Activated CD8-positive, alpha-beta memory T cell treated with anti-CD3 and anti-CD28 coated beads, Interleukin-2, amount 50 U/mL, for 4 hours (primary cell): ENCODE measurements around the gene BACH2.
A peak's percentile ranks its signal among the peaks of the same experiment; 100 is the strongest.
"Not testable (repeated sequence)": the region's sequence is repeated elsewhere in the genome, so short reads cannot be mapped to it uniquely, and the experiment has no call there.

Source experiments
- DNase-seq: peaks from one replicate; pipeline ENCODE4 v3.0.0-alpha.2; 2020

The BACH2 gene

DNA sequence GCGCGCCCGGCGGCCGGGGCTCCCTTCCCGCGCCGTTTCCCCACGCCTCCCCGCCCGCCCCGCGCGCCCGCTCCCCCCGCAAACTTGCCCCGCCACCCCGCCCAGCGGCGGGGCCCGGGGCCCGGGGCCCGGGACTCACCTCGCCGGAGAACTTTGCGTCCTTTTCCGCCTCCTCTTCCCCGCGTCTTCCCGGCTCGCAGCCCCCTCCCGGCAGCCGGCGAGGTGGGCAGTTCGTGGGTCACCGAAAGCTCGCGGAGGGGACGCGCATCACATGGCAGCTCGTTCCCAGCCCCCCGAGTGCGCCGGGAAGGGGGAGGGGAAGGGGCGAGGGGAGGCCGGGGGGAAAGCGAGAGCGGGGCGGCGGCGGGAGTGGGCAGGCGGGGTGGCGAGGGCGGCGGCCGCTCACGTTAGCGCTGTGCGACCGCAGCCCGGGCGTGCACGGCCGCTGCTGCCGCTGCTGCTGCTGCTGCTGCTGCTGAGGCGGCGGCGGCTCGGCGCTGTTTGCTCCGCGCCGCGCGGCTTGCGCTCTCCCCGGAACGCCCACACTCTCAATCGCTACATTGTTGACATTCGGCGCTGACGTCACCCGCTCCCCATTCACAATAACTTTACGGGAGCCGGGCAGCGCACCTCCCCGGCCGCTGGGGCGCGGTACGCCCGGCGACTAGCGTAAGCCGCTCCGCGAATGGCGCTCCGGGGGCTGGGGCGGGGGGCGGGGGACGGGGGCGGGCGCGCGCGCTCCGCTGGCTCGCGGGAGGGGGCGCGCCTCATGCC lies at the start of gene BACH2:
Gene BACH2, minus strand, starts transcription at position 503 of the 774 bp plus-strand sequence. CDS start 287,999 bp downstream, outside the sequence.
- DNase-seq: peak; percentile 97

DNA sequence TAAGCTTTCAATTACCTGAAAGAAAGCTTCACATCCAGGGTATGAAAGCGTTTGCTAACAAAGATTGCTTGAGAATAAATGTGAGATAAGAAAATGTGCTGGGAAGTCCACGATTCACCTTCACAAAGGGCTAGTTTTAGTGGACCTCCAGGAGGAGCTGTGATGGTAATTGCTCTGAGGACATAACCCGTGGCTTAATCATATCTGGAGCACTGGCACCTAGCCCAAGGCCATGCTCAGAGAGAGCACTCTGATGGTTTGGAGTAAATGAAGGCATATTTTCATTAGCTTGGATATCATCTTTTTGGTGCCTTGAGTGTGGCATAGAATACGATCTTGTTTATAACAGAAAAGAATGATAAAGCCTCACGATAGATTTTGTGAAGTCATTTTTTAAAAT lies 46.9 kb upstream of the BACH2 start:
- no peak for DNase-seq

DNA sequence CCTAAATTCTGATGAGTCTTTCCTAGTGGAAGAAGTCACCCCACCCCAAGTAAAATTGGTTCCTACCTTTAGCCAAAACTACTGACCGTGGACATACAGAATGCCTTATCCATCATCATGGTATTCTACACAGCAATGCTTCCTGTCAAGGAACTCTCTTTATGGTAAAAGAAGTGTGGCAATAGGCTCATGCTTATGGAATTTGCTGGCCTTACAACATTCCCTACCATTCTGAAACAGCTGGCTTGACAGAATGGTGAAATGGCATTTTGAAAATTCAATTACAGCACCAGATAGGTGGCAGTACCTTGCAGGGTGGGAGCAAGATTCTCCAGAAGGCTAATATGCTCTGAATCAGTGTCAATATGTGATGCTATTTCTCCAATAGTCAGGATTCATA lies 41.8 kb upstream of the BACH2 start:
- DNase-seq: no peak

- DNase-seq: no peak
Observed at GRCh38 chr6:90336388-90336947, 39.8 kb upstream of the BACH2 start.

- no peak for DNase-seq
Observed at GRCh38 chr6:90333928-90334327, 37.3 kb upstream of the BACH2 start.

GRCh38 chr6:90332978-90333543 lies 36.4 kb upstream of the BACH2 start:
- not testable (repeated sequence) for DNase-seq

DNA sequence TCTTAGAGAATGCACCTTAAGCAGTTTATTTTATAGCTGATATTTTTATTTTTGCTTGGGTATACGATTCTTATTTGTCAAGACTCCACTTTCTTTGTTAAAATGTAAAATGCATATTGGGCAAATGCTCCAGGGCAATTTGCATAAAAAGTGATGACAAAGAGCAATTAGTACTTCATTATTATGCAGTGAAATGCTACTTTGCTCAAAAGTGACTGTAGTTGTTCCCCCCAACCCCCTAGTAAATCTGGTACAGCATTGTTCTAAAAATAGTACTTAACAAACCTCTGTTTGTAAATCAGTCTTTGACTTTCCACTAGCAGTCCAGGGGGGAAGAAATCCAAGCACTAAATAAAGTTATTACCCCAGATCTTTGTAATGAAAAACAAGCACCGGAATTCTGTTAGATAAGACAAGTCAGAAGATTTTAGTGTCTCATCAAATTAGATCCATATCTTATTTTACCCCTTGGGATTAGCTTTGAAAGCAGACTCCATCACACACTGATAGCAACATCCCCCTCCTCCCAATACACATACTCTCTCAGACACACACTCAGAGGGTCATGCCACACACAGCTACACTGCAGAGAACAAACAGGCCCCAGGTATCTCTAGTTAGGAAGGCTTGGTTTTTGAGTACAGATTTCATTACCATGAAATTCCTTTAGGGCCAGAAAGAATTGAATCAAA lies 32.9 kb upstream of the BACH2 start:
- DNase-seq: no peak

DNA sequence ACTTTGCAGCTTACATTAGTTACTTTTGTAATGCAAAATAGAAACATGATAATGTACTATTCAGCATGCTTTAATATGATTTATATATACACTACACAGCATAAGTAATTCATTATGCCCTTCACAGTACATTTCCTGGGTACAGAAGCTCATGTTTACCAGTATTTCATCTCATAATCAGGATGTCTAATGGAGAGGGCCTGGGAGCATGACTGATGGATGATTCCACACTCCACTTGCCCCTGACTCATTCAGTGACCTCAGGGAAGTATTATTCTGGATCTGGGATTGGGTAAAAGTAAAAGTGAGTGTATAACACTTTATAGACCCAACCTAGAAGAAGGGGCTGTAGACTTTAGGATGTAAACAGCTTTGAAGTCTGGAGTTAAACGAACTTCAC lies 31.4 kb upstream of the BACH2 start:
- DNase-seq: no peak

DNA sequence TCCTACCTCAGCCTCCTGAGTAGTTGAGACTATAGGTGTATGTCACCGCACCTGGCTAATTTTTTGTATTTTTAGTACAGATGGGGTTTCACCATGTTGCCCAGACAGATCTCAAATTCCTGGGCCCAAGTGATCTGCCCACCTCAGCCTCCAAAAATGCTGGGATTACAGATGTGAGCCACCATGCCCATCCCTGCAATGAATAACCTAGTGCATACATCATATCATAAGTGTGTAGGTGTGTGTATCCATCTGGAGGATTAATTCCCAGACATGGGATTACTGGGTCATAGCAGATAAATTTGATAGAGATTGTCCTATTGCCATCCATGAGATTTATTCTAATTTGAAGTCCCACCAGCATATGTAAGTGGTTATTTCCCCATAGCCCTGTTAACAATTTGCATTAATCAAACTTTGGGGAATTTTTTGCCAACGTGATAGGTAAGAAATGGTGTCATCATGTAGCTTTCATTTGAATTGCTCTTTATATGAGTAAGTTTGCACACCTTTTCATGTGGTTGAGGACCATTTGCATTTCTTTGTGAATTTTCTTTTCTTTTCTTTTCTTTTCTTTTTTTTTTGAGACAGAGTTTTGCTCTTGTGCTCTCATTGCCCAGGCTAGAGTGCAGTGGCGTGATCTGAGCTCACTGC lies 29.9 kb upstream of the BACH2 start:
- DNase-seq: no peak

DNA sequence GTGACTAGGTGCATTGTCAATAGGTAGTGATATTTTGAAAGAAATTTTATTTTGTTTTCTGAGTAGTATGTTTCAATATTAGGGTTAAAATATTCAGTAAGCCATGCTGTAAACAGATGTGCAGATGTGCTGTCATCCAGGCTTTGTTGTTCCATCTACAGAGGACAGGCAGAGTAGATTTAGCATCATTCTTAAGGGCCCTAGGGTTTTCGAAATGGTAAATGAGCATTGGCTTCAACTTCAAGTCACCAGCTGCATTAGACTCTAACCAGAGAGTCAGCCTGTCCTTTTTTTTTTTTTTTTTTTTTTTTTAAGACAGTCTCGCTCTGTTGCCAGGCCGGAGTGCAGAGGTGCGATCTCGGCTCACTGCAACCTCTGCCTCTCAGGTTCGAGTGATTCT lies 27.1 kb upstream of the BACH2 start:
- DNase-seq: no peak

DNA sequence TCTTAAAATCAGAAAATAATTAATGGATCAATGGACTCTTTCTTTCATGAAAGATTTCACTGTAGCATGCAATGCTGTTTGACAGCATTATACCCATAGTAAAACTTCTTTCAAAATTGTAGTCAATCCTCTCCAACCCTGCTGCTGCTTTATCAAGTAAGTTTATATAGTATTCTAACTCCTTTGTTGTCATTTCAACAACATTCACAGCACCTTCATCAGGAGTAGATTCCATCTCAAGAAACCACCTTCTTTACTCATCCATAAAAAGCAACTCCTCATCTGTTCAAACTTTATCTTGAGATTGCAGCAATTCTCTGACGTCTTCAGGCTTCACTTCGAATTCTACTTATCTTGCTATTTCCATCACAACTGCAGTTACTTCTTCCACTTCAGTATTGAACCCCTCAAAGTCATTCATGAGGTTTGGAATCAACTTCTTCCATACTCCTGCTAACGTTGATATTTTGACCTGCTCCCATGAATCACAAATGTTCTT lies 26.4 kb upstream of the BACH2 start:
- DNase-seq: no peak

DNA sequence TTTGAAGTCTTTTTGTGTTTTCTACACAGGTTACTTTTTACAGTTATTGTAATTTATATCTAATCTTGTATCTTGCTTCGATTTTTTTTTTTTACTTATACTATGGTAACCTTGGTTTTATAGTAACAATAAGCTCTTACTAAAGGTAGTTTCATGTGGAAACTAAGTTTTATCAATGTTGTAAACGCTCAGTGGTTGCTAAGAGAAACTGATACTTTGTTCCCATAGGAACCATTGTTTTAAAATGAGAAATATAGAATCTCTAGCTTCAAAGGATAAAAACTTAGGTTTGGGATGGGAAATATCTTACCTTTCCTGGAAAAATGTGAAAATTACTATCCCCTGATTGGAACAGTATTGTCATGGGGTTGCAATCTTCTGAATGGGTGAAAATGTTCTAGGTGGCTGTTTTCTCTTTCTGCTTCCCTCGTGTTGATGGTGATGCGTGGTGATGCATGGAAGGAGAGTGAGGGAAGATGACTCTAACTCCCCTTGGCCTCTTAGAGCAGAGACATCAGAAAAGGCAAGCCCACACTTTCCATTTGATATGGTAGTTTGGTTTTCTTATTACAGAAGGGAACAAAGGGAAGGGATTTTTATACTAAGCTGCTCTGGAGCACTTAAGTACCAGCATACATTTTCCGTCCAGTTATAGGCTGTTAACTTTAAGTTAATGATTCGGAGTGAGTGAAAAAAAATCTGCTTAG lies 23.5 kb upstream of the BACH2 start:
- no peak for DNase-seq

DNA sequence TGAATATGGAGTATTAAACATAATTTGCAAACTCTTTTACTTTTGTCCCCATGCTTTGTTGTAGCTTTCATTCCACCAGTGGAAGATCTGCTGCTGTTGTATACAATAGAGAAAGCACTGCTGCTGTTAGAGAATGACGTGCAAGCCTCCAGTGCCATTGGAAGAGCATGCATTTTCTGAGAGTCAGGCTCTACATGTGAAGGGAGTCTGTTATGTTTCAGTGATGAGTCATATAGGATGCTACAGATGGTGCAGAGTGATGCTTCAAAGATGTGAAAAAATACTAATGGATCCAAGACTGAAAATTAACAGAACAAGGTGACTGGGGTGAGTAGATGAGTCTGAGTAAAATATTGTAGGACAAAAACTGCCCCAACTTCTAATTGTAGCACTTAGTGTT lies 22.4 kb upstream of the BACH2 start:
- DNase-seq: no peak

- DNase-seq: no peak
Observed at GRCh38 chr6:90315986-90316385, 19.3 kb upstream of the BACH2 start.

DNA sequence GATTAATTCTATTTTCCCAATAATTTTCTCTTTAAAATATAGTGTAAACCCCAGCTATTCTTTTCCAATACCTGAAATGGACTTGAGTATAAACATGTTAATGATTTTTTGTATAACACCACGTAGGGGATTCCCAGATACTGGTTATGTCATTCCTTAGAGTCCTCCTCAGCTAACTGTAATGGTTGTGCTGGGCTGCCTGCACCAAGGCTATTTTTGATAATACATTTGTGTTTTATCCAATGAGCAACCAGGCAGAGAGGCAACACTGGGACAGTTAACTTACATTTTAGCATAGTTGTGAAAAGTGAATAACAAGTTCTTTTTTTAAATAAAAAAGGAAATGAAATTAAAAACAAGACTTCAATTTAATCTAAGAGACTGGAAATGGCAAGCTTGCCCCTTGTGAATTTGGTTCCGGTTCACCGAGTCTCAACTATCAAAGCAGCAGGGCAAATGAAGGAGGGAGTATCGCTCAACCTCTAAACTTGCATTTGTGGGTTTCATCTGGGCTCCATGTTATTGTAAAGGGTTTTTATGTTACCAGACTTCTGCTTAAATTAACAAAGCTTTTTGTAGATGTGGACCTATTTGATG lies 18.8 kb upstream of the BACH2 start:
- DNase-seq: no peak

- DNase-seq: no peak
Observed at GRCh38 chr6:90314514-90314913, 17.9 kb upstream of the BACH2 start.

GRCh38 chr6:90311569-90311968 lies 14.9 kb upstream of the BACH2 start:
- DNase-seq: no peak

DNA sequence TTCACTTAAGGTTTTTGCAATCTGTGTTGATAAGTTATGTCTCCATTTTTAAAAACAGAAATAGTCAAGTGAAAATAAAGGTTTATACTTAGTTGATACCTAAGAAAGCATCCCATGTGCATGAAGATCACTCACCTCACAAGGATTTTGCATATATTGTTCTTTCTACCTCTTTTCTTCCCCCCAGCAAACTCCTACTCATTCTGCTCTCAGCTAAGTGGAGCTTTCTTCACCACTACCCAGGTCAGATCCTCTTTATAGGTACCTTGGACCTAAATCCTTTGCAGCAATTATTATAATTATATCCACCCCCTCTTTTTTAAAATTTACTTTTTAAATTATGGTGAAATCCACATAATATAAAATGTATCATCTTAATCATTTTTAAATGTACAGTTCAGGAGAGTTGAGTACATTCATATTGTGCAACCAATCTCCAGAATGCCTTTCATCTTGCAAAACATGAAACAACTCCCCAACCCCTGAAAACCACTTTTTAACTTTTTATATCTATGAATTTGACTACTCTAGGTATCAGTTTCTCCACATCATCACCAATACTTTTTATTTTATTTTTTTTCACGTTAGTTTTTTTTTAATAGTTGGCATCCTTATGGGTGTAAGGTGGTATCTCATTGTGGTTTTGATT lies 9.3 kb upstream of the BACH2 start:
- DNase-seq: no peak

- no peak for DNase-seq
Observed at GRCh38 chr6:90304308-90304707, 7.7 kb upstream of the BACH2 start.

DNA sequence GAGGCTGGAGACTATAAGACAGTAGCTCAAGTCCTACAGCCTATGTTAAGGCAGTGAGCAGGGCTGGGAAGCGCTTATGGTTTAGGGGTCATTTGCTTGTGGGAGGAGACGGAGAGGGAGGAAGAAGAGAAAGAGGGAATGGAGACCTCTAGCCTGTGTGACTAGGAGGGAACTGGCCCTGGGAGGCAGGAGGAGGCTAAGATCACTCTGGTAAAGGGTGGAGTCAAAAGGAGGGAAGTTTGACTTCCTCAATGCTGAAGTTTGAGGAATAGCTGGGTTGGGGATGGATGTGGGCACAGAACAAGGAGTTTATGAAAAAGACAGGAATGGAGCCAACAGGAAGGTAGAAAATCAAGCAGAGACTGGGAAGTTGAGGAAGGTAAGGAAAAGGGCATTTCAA lies 6.4 kb upstream of the BACH2 start:
- DNase-seq: no peak

DNA sequence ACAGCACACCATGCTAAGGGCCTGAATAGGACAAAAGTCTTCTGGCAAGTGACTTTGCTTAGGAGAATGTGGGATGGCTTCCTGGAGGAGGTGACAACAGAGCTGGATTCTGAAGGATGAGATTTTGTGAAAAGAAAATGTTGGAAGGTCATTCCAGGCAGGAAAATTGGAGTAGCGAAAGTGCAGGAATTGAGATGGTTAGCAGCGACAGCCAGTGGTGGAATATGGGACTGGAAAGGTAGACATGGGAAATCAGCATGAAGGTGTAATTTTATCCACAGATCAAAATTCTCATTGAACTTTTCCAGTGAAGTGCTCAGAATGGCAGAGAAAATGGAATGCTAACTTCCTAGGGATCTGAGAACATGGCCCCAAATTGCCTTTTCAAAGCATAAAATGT lies 5.7 kb upstream of the BACH2 start:
- DNase-seq: no peak

DNA sequence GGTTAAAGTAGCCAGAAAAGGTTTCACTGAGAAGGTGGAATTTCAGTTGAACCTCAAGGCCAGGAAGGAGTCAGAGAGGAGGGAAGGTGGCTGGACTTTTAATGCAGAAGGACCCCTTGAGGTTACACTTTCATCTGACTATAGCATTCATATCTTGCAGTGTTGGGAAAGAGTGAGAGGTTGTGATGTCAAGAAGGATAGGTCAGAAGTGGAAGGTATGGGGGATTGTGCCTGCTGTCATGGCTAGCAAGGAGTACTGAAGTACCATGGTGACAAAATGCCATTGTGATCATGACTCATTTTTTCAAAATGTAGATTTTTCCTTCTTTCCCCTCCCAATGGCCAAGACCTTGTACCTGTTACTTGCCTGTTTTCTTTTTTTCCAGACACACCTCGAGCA lies 5.2 kb upstream of the BACH2 start:
- no peak for DNase-seq
